NCI-H1436 treated with DMSO at 0.1 percent for 48 hours (cell line): Measurements from ENCODE around the gene C20orf204.
"Not testable (repeated sequence)": the region's sequence is repeated elsewhere in the genome, so short reads cannot be mapped to it uniquely, and the experiment has no call there.

ENCODE experiments used
- DNase-seq: peaks from one replicate; lab custom pipeline; 2025; lab: John Stamatoyannopoulos, UW

The C20orf204 gene

DNA sequence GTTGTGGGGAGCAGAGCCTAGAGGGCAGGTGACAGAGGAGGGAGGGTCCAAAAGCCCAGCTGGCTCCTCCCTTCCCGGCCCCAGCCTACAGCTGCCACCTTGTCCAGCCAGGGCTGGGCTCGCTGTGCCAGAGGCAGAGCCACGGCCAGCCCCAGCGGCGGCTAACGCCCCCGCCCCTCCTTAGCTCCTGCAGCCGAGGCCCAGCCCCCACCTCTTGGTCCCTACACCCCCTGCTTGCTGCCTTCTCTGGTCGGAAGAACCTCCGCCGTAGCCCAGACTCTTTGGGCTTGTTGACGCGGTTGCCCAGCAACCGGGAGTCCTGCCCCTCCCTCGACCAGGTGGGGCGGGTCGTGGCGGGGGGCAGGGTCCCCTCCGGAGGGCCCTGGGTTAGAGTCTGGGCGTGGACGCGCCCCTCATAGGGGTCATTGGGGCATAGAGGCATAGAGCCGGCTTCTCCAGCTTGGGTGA lies 48.7 kb downstream of the C20orf204 start:
- no peak for DNase-seq

DNA sequence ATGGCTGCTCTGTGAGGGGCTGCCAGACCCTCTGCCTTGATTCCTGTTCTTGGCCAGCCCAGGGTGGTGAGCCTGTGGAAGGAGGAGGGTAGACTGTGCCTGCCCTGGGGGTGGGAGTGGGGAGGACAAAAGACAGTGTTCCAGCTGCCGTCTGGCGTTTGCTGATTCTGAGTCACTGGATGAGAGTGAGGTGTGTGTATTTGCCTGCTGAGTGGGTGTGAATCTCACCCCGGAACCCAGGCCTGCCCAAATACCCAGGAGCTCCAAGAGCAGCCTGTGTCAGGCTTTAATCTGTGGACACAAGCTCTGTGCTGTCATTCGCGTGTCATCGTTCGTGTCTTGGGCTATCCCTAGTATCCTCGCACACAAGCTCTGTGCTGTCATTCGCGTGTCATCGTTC lies 50.8 kb downstream of the C20orf204 start:
- DNase-seq, result no peak

DNA sequence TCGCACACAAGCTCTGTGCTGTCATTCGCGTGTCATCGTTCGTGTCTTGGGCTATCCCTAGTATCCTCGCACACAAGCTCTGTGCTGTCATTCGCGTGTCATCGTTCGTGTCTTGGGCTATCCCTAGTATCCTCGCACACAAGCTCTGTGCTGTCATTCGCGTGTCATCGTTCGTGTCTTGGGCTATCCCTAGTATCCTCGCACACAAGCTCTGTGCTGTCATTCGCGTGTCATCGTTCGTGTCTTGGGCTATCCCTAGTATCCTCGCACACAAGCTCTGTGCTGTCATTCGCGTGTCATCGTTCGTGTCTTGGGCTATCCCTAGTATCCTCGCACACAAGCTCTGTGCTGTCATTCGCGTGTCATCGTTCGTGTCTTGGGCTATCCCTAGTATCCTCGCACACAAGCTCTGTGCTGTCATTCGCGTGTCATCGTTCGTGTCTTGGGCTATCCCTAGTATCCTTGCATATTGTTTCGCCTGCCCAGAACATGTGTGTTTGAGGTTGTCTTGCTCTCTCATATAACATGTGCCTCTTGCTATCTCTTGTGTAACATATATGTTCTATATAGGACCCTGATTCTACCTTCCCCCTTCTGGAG lies 51.3 kb downstream of the C20orf204 start:
- not testable (repeated sequence) for DNase-seq

DNA sequence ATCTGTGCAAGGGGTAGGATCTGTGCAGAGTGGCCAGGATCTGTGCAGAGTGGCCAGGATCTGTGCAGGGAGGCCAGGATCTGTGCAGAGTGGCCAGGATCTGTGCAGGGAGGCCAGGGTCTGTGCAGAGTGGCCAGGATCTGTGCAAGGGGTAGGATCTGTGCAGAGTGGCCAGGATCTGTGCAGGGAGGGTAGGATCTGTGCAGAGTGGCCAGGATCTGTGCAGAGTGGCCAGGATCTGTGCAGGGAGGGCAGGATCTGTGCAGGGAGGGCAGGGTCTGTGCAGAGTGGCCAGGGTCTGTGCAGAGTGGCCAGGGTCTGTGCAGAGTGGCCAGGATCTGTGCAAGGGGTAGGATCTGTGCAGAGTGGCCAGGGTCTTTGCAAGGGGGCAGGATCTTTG lies 52.6 kb downstream of the C20orf204 start:
- DNase-seq, result not testable (repeated sequence)
